ENCODE data around the gene CXorf66.

DNA sequence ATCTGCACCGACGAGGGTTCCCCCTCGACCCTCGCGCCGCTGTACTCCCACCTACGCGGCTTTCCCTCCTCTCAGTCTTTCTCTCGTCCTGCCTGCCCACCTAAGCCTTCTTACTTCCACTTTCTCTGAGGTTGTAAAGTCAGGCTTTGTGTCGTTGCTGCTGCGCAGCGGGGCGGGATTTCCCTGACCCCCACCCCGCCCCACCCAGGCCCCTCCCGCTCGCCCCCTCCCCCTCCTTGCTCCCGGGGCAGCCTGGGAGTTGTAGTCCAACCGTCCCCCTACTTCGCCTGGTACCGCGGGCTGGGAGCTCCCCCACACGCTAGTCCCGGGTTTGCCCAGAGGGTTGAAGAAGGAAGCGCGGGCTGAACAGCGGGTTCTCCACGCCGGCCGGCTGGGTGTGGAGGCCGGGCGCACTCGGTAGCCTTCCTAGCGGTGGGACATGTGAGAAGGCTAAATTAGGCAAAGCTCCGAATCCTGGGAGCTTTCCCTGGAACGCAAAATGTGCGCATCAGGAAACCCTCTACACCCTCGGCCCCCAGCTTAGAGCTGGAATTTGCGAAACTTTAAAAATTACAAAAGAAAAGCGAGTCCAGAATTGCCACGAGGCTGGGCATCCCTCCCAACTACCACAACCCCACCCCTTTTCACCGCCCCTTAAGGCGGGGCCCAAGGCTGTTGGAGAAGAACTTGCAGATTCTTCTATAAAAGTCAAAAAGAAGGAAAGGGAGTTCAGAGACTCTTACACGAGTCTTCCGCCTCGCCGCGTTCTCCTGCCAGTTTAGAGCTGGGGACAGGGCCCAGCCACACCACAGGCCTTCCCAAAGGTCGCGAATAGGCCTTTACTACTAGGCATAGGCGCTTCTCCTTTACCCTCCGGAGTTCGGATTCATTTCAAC, 32.2 kb downstream of the CXorf66 start, which contains the start of gene ATP11C:
- TF ChIP-seq, protein P1, sequence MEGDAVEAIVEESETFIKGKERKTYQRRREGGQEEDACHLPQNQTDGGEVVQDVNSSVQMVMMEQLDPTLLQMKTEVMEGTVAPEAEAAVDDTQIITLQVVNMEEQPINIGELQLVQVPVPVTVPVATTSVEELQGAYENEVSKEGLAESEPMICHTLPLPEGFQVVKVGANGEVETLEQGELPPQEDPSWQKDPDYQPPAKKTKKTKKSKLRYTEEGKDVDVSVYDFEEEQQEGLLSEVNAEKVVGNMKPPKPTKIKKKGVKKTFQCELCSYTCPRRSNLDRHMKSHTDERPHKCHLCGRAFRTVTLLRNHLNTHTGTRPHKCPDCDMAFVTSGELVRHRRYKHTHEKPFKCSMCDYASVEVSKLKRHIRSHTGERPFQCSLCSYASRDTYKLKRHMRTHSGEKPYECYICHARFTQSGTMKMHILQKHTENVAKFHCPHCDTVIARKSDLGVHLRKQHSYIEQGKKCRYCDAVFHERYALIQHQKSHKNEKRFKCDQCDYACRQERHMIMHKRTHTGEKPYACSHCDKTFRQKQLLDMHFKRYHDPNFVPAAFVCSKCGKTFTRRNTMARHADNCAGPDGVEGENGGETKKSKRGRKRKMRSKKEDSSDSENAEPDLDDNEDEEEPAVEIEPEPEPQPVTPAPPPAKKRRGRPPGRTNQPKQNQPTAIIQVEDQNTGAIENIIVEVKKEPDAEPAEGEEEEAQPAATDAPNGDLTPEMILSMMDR (IDR thresholded peaks at IDR 0.05), result no peak
- peak; percentile 39 for TF ChIP-seq POLR2A (IDR thresholded peaks at IDR 0.05)

All from ovary (tissue), 3 donors.